HG03442 (cell line): ENCODE results near the gene STAC3.

Experiments
- ATAC-seq: cut with Tn5 transposase; IDR thresholded peaks from one replicate; pipeline ENCODE4 v1.9.1; 2021; ENCODE audit warnings: mild to moderate bottlenecking, moderate library complexity; ENCODE audit not compliant: unreplicated experiment

STAC3 gene

GRCh38 chr12:57195611-57196371 lies 55.2 kb downstream of the STAC3 start:
- ATAC-seq, result no peak

GRCh38 chr12:57195186-57195585 lies 55.8 kb downstream of the STAC3 start:
- ATAC-seq, result no peak

GRCh38 chr12:57194253-57194652 lies 56.7 kb downstream of the STAC3 start:
- ATAC-seq, result no peak

GRCh38 chr12:57193706-57194245 lies 57.2 kb downstream of the STAC3 start:
- ATAC-seq, result no peak
